ENCODE results near the gene SINHCAF.
A peak's percentile ranks its signal among the peaks of the same experiment; 100 is the strongest.
"Not testable (repeated sequence)": the region's sequence is repeated elsewhere in the genome, so short reads cannot be mapped to it uniquely, and the experiment has no call there.

The SINHCAF gene

DNA sequence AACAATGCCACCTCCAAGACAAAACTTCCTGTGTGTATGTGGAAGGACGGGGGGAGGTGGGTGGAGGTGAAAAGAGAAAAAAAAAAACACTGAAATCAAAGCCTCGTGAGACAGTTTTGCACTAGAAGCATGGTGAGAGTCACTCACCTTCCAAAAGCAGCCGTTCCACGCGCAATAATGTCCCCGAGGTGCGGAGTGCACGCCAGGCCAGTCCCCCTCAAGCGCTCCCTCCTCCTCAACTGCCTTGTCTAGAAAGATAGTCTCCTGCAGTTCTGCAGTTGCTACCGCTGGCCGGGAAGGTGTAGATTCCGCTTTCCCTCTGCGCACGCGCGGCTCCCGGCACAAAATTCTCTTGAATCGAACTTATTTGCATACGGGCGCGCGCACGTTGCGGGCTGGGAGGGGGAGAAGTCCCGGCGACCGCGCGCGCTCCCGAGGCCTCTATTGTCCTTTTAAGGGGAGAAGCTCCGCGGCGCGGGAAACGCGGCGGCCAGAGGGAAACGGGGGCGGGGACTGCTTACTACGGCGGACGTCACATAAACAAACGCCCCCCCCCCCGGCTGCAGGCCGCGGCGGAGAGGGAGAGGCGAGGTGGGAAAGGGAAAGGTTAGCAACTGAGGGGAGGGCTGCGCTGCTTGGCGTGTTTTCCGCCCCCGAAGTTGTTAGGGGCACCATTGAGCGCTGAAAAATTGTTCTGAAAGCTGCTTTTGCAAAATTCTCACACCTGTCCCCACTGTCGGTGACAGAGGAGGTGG lies at the start of gene SINHCAF:
Gene SINHCAF, minus strand, starts transcription at position 274 of the 755 bp plus-strand sequence. CDS start 27,946 bp downstream, outside the sequence.
- H3K79me2 ChIP-seq (ENCODE audit: insufficient read depth, low read length): peaks cover 48% of the 10 kb centered on the region

GRCh38 chr12:31375422-31375821 lies 49.5 kb upstream of the SINHCAF start:
- H3K9me2 ChIP-seq (ENCODE audit: low read depth, low read length); H2AFZ ChIP-seq (ENCODE audit: low read length); H3K4me1 ChIP-seq (ENCODE audit: insufficient read depth, low read length, severe bottlenecking); H3F3A ChIP-seq (ENCODE audit: insufficient read depth, low read length); H3K4me3 ChIP-seq (ENCODE audit: low read depth, low read length, poor library complexity, severe bottlenecking); H3K4me2 ChIP-seq (ENCODE audit: low read length); H3K79me2 ChIP-seq (ENCODE audit: insufficient read depth, low read length); H3K27me3 ChIP-seq (ENCODE audit: insufficient read depth, low read length); H4K20me1 ChIP-seq (ENCODE audit: insufficient read depth, low read length); H3K9me3 ChIP-seq (ENCODE audit: low read length); H3K27ac ChIP-seq (ENCODE audit: low read depth, low read length, poor library complexity, severe bottlenecking); H3K9ac ChIP-seq (ENCODE audit: low read length); H3K36me3 ChIP-seq (ENCODE audit: insufficient read depth, low read length): not testable (repeated sequence)

More for the DNA sequence above, at the start of gene SINHCAF:
- Histone ChIP-seq H3K9me3 (ENCODE audit: low read length) (no peaks in the 10 kb centered on the region), H3K9ac (ENCODE audit: low read length) (peak within 1 kb of the TSS; percentile 90), H3K27ac (ENCODE audit: low read depth, low read length, poor library complexity, severe bottlenecking) (peak within 1 kb of the TSS; percentile 73), H3K9me2 (ENCODE audit: low read depth, low read length) (no peaks in the 10 kb centered on the region), H3K27me3 (ENCODE audit: insufficient read depth, low read length) (no peaks in the 10 kb centered on the region), H4K20me1 (ENCODE audit: insufficient read depth, low read length) (no peaks in the 10 kb centered on the region), H3K4me1 (ENCODE audit: insufficient read depth, low read length, severe bottlenecking) (peaks cover 34% of the 10 kb centered on the region), H2AFZ (ENCODE audit: low read length) (peak within 1 kb of the TSS; percentile 94; the same call in 1 of the 2 replicates), H3K4me2 (ENCODE audit: low read length) (peak within 1 kb of the TSS; percentile 94), H3K4me3 (ENCODE audit: low read depth, low read length, poor library complexity, severe bottlenecking) (peak within 1 kb of the TSS; percentile 83), H3K36me3 (ENCODE audit: insufficient read depth, low read length) (peaks cover 3% of the 10 kb centered on the region; the same call in 1 of the 2 replicates), H3F3A (ENCODE audit: insufficient read depth, low read length) (peaks cover 3% of the 10 kb centered on the region; the same call in 1 of the 2 replicates)
- TF ChIP-seq, protein P1, sequence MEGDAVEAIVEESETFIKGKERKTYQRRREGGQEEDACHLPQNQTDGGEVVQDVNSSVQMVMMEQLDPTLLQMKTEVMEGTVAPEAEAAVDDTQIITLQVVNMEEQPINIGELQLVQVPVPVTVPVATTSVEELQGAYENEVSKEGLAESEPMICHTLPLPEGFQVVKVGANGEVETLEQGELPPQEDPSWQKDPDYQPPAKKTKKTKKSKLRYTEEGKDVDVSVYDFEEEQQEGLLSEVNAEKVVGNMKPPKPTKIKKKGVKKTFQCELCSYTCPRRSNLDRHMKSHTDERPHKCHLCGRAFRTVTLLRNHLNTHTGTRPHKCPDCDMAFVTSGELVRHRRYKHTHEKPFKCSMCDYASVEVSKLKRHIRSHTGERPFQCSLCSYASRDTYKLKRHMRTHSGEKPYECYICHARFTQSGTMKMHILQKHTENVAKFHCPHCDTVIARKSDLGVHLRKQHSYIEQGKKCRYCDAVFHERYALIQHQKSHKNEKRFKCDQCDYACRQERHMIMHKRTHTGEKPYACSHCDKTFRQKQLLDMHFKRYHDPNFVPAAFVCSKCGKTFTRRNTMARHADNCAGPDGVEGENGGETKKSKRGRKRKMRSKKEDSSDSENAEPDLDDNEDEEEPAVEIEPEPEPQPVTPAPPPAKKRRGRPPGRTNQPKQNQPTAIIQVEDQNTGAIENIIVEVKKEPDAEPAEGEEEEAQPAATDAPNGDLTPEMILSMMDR (IDR thresholded peaks at IDR 0.05; ENCODE audit: low read length): no peak
- TF ChIP-seq EZH2 (IDR thresholded peaks at IDR 0.05; ENCODE audit: borderline replicate concordance, low read length): no peak

DNA sequence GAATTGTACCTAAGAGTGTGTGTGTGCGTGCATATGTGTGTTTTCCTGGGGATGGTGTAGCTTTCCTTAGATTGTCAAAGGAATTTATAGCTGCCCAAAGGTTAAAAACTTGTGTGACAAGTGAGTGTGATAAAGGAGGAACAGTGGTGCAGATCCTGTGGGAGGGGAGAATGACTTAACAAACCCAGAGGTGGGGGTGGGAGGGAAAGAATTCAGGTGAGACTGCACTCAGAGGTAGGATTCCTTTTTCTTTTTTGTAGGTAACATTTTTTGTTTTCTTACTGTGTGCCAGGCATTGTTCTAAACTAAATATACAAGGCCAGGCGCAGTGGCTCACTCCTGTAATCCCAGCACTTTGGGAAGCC lies 45.3 kb upstream of the SINHCAF start:
- no peaks in the 10 kb centered on the region for H3K9me3 ChIP-seq (ENCODE audit: low read length)
- H3F3A ChIP-seq (ENCODE audit: insufficient read depth, low read length): no peaks in the 10 kb centered on the region
- no peaks in the 10 kb centered on the region for H3K9me2 ChIP-seq (ENCODE audit: low read depth, low read length)
- H3K36me3 ChIP-seq (ENCODE audit: insufficient read depth, low read length): no peaks in the 10 kb centered on the region
- no peak overlapping the region for H2AFZ ChIP-seq (ENCODE audit: low read length)
- H3K9ac ChIP-seq (ENCODE audit: low read length): no peak overlapping the region
- no peak overlapping the region for H3K4me2 ChIP-seq (ENCODE audit: low read length)
- no peaks in the 10 kb centered on the region for H3K79me2 ChIP-seq (ENCODE audit: insufficient read depth, low read length)
- H3K4me1 ChIP-seq (ENCODE audit: insufficient read depth, low read length, severe bottlenecking): peaks cover 10% of the 10 kb centered on the region
- no peak overlapping the region for H3K4me3 ChIP-seq (ENCODE audit: low read depth, low read length, poor library complexity, severe bottlenecking)
- no peak overlapping the region for H3K27ac ChIP-seq (ENCODE audit: low read depth, low read length, poor library complexity, severe bottlenecking)
- H4K20me1 ChIP-seq (ENCODE audit: insufficient read depth, low read length): no peaks in the 10 kb centered on the region
- no peak for TF ChIP-seq EZH2 (IDR thresholded peaks at IDR 0.05; ENCODE audit: borderline replicate concordance, low read length)
- TF ChIP-seq, protein P1 (IDR thresholded peaks at IDR 0.05; ENCODE audit: low read length): no peak
- H3K27me3 ChIP-seq (ENCODE audit: insufficient read depth, low read length): no peaks in the 10 kb centered on the region
